ENCODE measurements around the gene TPST2.

The TPST2 gene

DNA sequence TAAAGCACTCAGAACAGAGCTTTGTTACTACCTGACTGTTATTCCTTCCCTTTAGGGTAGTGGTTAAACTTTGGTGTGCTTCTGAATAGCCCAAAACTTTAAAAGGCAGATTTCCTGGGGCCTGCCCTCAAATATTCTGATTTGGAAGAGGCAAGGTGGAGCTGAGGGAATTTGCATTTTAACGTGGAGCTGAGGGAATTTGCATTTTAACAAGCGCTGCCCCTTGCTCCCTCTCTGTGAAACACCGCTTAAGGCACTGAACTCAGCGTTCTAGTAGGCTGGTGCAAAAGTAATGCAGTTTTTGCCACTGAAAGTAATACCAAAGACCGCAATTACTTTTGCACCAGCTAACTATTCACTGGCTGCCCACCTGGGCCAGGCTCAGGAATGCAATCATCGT, 35.0 kb downstream of the TPST2 start:
- Histone ChIP-seq H3K79me2 (ENCODE audit: control insufficient read depth, insufficient read depth, low read length, unreplicated experiment) (no peaks in the 10 kb centered on the region), H3K27ac (ENCODE audit: low read depth, low read length) (no peak overlapping the region), H3K4me1 (ENCODE audit: control insufficient read depth, insufficient read depth, low read length, unreplicated experiment) (peaks cover 36% of the 10 kb centered on the region)

GRCh38 chr22:26553056-26553752, 36.7 kb downstream of the TPST2 start:
- Histone ChIP-seq H3K27ac (ENCODE audit: low read depth, low read length) (peak overlapping the region; percentile 86), H2AFZ (ENCODE audit: low read length, unreplicated experiment) (no peak overlapping the region), H3K36me3 (ENCODE audit: insufficient read depth, low read length) (no peaks in the 10 kb centered on the region), H3K4me1 (ENCODE audit: control insufficient read depth, insufficient read depth, low read length, unreplicated experiment) (peaks cover 32% of the 10 kb centered on the region), H3K27me3 (ENCODE audit: insufficient read depth, low read length) (no peaks in the 10 kb centered on the region), H3K79me2 (ENCODE audit: control insufficient read depth, insufficient read depth, low read length, unreplicated experiment) (no peaks in the 10 kb centered on the region), H3K4me3 (ENCODE audit: low read depth, low read length) (no peak overlapping the region)

More for the DNA sequence above, 35.0 kb downstream of the TPST2 start:
- Histone ChIP-seq H3K4me3 (ENCODE audit: low read depth, low read length) (no peak overlapping the region), H3K36me3 (ENCODE audit: insufficient read depth, low read length) (no peaks in the 10 kb centered on the region), H2AFZ (ENCODE audit: low read length, unreplicated experiment) (no peak overlapping the region), H3K27me3 (ENCODE audit: insufficient read depth, low read length) (no peaks in the 10 kb centered on the region)

GRCh38 chr22:26552466-26552865, 37.5 kb downstream of the TPST2 start:
- Histone ChIP-seq H2AFZ (ENCODE audit: low read length, unreplicated experiment) (no peak overlapping the region), H3K36me3 (ENCODE audit: insufficient read depth, low read length) (no peaks in the 10 kb centered on the region), H3K27ac (ENCODE audit: low read depth, low read length) (peak overlapping the region; percentile 86), H3K27me3 (ENCODE audit: insufficient read depth, low read length) (no peaks in the 10 kb centered on the region), H3K79me2 (ENCODE audit: control insufficient read depth, insufficient read depth, low read length, unreplicated experiment) (no peaks in the 10 kb centered on the region), H3K4me1 (ENCODE audit: control insufficient read depth, insufficient read depth, low read length, unreplicated experiment) (peaks cover 32% of the 10 kb centered on the region), H3K4me3 (ENCODE audit: low read depth, low read length) (no peak overlapping the region)

- Histone ChIP-seq H3K27me3 (ENCODE audit: insufficient read depth, low read length) (no peaks in the 10 kb centered on the region), H2AFZ (ENCODE audit: low read length, unreplicated experiment) (no peak overlapping the region), H3K36me3 (ENCODE audit: insufficient read depth, low read length) (no peaks in the 10 kb centered on the region), H3K27ac (ENCODE audit: low read depth, low read length) (peak overlapping the region; percentile 86), H3K4me1 (ENCODE audit: control insufficient read depth, insufficient read depth, low read length, unreplicated experiment) (peaks cover 32% of the 10 kb centered on the region), H3K79me2 (ENCODE audit: control insufficient read depth, insufficient read depth, low read length, unreplicated experiment) (no peaks in the 10 kb centered on the region), H3K4me3 (ENCODE audit: low read depth, low read length) (no peak overlapping the region)
These were observed 38.4 kb downstream of the TPST2 start for GRCh38 chr22:26551568-26551967.

DNA sequence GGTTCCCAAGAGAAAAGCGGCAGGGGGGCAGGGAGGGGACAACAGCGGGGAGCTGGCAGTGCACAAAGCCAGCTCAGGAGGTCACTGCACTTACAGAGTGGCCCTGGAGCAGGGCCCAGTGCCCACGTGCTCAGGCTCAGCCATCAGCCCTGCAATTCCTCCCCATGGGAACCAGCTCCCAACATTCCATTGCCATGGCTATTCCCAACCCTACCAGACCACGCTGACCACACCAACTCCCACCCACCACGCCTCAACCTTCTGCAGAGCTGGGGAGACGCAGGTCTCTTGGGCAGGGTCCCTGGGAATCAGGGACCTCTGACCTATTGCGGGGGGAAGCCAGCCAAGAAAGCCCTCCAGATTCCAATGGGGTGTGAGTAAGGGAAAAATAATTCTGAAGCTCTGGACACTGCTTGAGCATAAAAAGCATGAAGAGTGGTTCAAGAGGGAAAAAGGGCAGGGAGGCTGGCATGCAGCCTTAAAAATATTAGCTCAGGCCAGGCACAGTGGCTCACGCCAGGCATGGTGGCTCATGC, 39.4 kb downstream of the TPST2 start:
- Histone ChIP-seq H3K4me1 (ENCODE audit: control insufficient read depth, insufficient read depth, low read length, unreplicated experiment) (peaks cover 32% of the 10 kb centered on the region), H3K4me3 (ENCODE audit: low read depth, low read length) (no peak overlapping the region; the same call in 1 of the 2 replicates), H2AFZ (ENCODE audit: low read length, unreplicated experiment) (no peak overlapping the region), H3K79me2 (ENCODE audit: control insufficient read depth, insufficient read depth, low read length, unreplicated experiment) (no peaks in the 10 kb centered on the region), H3K27ac (ENCODE audit: low read depth, low read length) (peak overlapping the region; percentile 86), H3K36me3 (ENCODE audit: insufficient read depth, low read length) (no peaks in the 10 kb centered on the region), H3K27me3 (ENCODE audit: insufficient read depth, low read length) (no peaks in the 10 kb centered on the region)

DNA sequence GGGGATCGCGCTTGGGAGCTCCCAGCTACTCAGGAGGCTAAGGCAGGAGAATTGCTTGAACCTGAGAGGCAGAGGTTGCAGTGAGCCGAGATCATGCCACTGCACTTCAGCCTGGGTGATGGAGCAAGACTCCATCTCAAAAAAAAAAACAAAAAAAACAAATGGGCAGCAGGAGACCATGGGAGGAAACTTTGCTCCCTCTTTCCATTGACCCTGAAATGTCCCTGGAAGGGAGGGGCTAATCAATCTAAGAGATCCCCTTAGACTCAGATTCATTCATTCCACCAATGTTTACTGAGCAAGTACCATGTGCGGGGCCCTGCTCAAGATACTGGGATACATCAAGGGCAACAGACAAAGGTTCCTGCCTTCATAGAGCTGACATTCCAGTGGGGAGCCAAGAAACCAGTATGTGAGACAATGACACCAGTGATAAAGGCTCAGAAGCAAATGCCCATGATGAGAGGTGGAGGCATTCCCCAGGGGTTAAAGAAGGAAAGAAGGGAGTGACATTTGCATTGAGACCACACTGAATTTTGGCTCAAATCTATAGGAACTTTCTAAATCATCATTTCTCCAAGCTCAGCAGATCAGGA, 39.9 kb downstream of the TPST2 start:
- Histone ChIP-seq H3K4me1 (ENCODE audit: control insufficient read depth, insufficient read depth, low read length, unreplicated experiment) (peaks cover 32% of the 10 kb centered on the region), H2AFZ (ENCODE audit: low read length, unreplicated experiment) (no peak overlapping the region), H3K27me3 (ENCODE audit: insufficient read depth, low read length) (no peaks in the 10 kb centered on the region), H3K4me3 (ENCODE audit: low read depth, low read length) (no peak overlapping the region), H3K27ac (ENCODE audit: low read depth, low read length) (peak overlapping the region; percentile 86), H3K36me3 (ENCODE audit: insufficient read depth, low read length) (no peaks in the 10 kb centered on the region), H3K79me2 (ENCODE audit: control insufficient read depth, insufficient read depth, low read length, unreplicated experiment) (no peaks in the 10 kb centered on the region)

DNA sequence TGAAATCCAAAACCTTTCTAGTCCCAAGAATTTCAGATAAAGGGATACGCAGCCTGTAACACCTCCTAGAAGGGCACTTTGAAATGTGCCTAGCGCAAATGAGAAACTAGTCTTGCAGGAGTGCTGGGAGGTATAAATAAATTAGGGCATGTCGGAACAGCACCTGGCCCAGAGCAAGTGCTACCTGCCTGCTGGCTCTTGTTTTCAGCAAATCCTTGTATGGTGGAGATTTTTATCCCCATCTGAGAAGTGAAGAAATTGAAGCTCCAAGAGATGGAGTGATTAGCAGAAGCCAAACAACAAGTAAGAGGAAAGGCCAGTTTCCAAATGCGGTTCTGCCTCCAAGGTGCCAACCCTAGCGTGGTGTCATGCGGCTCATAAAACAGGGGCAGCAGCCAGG, 40.9 kb downstream of the TPST2 start:
- H3K4me3 ChIP-seq (ENCODE audit: low read depth, low read length): no peak overlapping the region
- no peak overlapping the region for H2AFZ ChIP-seq (ENCODE audit: low read length, unreplicated experiment)
- no peaks in the 10 kb centered on the region for H3K79me2 ChIP-seq (ENCODE audit: control insufficient read depth, insufficient read depth, low read length, unreplicated experiment)
- H3K4me1 ChIP-seq (ENCODE audit: control insufficient read depth, insufficient read depth, low read length, unreplicated experiment): peaks cover 29% of the 10 kb centered on the region
- no peaks in the 10 kb centered on the region for H3K36me3 ChIP-seq (ENCODE audit: insufficient read depth, low read length)
- no peak overlapping the region for H3K27ac ChIP-seq (ENCODE audit: low read depth, low read length)
- H3K27me3 ChIP-seq (ENCODE audit: insufficient read depth, low read length): no peaks in the 10 kb centered on the region

DNA sequence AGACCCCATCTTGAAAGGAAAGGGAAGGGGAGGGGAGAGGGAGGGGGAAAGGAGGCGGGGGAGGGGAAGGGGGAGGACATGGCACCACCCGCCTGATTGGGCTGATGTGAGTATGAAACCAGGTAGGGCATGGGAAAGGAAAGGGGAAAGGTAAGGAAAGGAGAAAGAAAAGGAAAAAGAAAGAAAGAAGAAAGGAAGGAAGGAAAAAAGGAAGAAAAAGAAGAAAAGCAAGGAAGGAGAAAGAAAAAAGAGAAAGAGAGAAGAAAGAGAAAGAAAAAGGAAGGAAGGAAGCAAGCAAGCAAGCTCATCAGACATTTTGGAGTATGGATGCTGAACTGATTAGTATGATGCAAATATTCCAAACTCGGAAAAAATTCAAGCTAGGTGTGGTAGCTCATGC, 41.6 kb downstream of the TPST2 start:
- Histone ChIP-seq H2AFZ (ENCODE audit: low read length, unreplicated experiment) (no peak overlapping the region), H3K4me3 (ENCODE audit: low read depth, low read length) (no peak overlapping the region), H3K27me3 (ENCODE audit: insufficient read depth, low read length) (no peaks in the 10 kb centered on the region), H3K4me1 (ENCODE audit: control insufficient read depth, insufficient read depth, low read length, unreplicated experiment) (peaks cover 25% of the 10 kb centered on the region), H3K27ac (ENCODE audit: low read depth, low read length) (no peak overlapping the region), H3K36me3 (ENCODE audit: insufficient read depth, low read length) (no peaks in the 10 kb centered on the region), H3K79me2 (ENCODE audit: control insufficient read depth, insufficient read depth, low read length, unreplicated experiment) (no peaks in the 10 kb centered on the region)

DNA sequence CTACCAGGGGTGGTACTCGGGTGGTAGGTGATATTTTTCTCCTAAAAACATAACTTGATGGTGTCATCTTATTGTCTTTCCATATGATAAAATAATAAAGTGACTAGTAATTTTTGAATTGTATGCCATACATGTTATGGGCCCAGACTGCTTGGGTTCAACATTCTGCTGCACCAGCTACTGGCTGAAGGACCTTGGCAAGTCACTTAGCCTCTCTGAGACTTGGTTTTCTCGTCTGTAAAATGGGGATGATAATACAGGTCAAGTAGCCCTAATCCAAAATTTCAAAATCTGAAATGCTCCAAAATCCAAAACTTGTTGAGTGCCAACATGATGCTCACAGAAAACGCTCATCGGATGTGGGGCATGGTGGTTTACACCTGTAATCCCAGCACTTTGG, 42.1 kb downstream of the TPST2 start:
- Histone ChIP-seq H3K4me1 (ENCODE audit: control insufficient read depth, insufficient read depth, low read length, unreplicated experiment) (peaks cover 24% of the 10 kb centered on the region), H3K27ac (ENCODE audit: low read depth, low read length) (no peak overlapping the region), H3K79me2 (ENCODE audit: control insufficient read depth, insufficient read depth, low read length, unreplicated experiment) (no peaks in the 10 kb centered on the region), H3K27me3 (ENCODE audit: insufficient read depth, low read length) (no peaks in the 10 kb centered on the region), H3K4me3 (ENCODE audit: low read depth, low read length) (no peak overlapping the region), H2AFZ (ENCODE audit: low read length, unreplicated experiment) (no peak overlapping the region), H3K36me3 (ENCODE audit: insufficient read depth, low read length) (no peaks in the 10 kb centered on the region)

- no peak overlapping the region for H2AFZ ChIP-seq (ENCODE audit: low read length, unreplicated experiment)
- no peak overlapping the region for H3K27ac ChIP-seq (ENCODE audit: low read depth, low read length)
- H3K27me3 ChIP-seq (ENCODE audit: insufficient read depth, low read length): no peaks in the 10 kb centered on the region
- no peak overlapping the region for H3K4me3 ChIP-seq (ENCODE audit: low read depth, low read length)
- peaks cover 22% of the 10 kb centered on the region for H3K4me1 ChIP-seq (ENCODE audit: control insufficient read depth, insufficient read depth, low read length, unreplicated experiment)
- H3K36me3 ChIP-seq (ENCODE audit: insufficient read depth, low read length): no peaks in the 10 kb centered on the region
- H3K79me2 ChIP-seq (ENCODE audit: control insufficient read depth, insufficient read depth, low read length, unreplicated experiment): no peaks in the 10 kb centered on the region
These were observed 42.5 kb downstream of the TPST2 start for GRCh38 chr22:26547426-26547825.

DNA sequence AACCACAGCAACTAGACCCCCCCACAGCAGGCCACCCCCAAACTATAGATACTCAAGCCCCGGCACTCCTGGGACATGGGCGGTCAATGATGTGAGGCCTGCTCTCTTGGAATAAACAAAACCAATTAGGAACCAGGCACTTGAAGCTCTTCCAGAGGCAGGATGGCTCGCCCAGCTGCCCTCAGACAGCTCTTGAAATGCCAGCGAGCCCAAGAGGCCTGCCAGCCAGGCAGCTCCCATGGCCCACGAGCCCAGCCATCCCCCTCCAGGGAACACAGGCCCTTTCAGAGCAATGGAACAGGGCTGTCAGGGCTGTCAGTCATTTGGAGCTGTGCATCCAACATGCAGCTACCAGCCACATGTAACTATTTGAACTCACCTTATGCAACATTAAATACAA, 43.6 kb downstream of the TPST2 start:
- H3K79me2 ChIP-seq (ENCODE audit: control insufficient read depth, insufficient read depth, low read length, unreplicated experiment): no peaks in the 10 kb centered on the region
- no peaks in the 10 kb centered on the region for H3K36me3 ChIP-seq (ENCODE audit: insufficient read depth, low read length)
- H2AFZ ChIP-seq (ENCODE audit: low read length, unreplicated experiment): no peak overlapping the region
- peaks cover 14% of the 10 kb centered on the region for H3K4me1 ChIP-seq (ENCODE audit: control insufficient read depth, insufficient read depth, low read length, unreplicated experiment)
- H3K4me3 ChIP-seq (ENCODE audit: low read depth, low read length): no peak overlapping the region
- no peaks in the 10 kb centered on the region for H3K27me3 ChIP-seq (ENCODE audit: insufficient read depth, low read length)
- no peak overlapping the region for H3K27ac ChIP-seq (ENCODE audit: low read depth, low read length)
